Adipose tissue (tissue), 3 donors: ENCODE data around the gene PTF1A. TPM values are rescaled to one million over a fixed set of nuclear protein-coding genes. Genes with fewer than 3 reads are reported as not detected.

ENCODE experiments used
- H3K27ac ChIP-seq: one replicate; pipeline ENCODE4 v1.5.1; 2013; ENCODE audit warnings: low read depth, low read length
- WGBS, 3 donors: extraction: QIAGEN DNeasy Blood & Tissue Kit; methylation state at CpG; one replicate each; pipeline ENCODE4 v1.1.7; 2013; 5-methylcytosine and 5-hydroxymethylcytosine counted together
- polyA plus RNA-seq, 3 donors: library from polyadenylated mRNA; stranded (reverse); fragments of 200-250 nt; gene quantifications; one replicate each; pipeline ENCODE4 v1.2.3, GENCODE V29; 2013
- donor health status: healthy with polysubstance abuse.
- donor health status: Bipolar disorder and iron deficiency.
- donor health status: healthy.

Gene PTF1A, protein sequence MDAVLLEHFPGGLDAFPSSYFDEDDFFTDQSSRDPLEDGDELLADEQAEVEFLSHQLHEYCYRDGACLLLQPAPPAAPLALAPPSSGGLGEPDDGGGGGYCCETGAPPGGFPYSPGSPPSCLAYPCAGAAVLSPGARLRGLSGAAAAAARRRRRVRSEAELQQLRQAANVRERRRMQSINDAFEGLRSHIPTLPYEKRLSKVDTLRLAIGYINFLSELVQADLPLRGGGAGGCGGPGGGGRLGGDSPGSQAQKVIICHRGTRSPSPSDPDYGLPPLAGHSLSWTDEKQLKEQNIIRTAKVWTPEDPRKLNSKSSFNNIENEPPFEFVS
- polyA plus RNA-seq = 10 to 100 TPM in 1 of 3 donors, not detected in 2; 16.2 TPM

DNA sequence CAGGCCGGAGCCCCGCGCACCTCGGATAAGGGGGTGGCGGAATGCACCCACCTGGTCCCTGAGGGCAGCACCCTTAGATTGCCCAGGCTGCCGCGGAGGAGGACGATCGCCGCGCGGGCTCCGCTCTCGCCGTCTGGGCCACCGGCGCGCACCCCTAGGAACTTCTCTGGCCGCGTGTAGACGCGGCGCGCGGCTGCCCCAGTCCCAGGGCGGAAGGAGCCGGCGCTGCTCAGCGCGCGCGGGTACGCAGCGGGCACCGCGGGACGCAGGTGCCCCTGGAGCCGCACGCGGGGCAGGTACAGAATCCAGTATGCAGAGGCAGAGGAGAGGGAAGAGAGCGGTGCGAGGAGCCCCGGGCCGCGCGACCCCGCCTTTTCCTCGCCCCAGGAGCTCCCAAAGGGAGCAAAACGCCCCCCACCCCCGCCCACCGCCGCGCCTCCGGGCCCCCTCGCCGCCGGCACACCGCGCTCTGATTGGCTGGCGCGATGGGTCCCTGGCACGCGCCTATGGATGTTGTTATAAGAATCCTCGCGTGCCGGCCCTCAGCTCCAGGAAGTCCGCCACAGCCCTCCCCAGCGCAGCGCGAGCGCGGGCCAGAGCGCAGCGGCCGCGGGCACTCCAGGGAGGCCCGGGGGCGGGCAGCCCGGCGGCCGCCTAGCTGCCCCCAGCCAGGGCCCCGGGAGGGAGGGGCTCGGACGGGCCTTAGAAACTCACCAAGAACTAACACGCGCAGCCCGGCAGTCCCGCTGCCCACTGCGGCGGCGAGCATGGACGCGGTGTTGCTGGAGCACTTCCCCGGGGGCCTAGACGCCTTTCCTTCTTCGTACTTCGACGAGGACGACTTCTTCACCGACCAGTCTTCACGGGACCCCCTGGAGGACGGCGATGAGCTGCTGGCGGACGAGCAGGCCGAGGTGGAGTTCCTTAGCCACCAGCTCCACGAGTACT, at the start of gene PTF1A:
Gene PTF1A (plus strand): TSS at position 549 of the 948 bp plus-strand sequence. CDS start 219 bp downstream, at position 768.
- WGBS, 3 donors = 1 to 2% (median 1%) methylated on average over 84 to 107 of the region's 107 CpGs

DNA sequence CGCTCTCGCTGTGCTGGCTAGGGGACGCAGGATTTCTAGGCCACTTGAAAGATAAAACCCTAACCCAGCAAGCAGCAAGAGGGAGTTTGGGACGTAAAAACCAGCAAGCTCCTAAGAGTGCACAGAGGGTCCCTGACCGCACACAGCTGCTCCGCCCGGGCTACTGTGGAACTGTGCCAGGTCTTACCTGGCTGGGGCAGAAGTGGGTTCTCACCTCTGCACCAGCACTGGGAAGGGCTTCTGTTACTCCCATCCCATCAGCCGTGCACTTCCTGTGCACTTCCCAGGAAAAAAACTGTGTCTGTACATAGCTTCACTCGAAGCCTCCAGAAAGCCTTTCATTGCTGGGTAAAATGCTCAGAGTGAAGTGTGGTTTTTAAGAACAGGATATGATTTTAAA, 45.9 kb upstream of the PTF1A start:
- 68 to 74% (median 73%) methylated on average over 9 of the region's 9 CpGs for WGBS, 3 donors
- no peak overlapping the region for H3K27ac ChIP-seq

More for the DNA sequence above, at the start of gene PTF1A:
- H3K27ac ChIP-seq = no peak within 1 kb of the TSS

- 82 to 86% (median 86%) methylated on average over 6 of the region's 6 CpGs for WGBS, 3 donors
- no peak overlapping the region for H3K27ac ChIP-seq
Observed at GRCh38 chr10:23147035-23147434, 45.1 kb upstream of the PTF1A start.

GRCh38 chr10:23148214-23148613, 43.9 kb upstream of the PTF1A start:
- no peak overlapping the region for H3K27ac ChIP-seq
- WGBS, 3 donors = 94 to 96% (median 95%) methylated on average over 19 of the region's 19 CpGs

DNA sequence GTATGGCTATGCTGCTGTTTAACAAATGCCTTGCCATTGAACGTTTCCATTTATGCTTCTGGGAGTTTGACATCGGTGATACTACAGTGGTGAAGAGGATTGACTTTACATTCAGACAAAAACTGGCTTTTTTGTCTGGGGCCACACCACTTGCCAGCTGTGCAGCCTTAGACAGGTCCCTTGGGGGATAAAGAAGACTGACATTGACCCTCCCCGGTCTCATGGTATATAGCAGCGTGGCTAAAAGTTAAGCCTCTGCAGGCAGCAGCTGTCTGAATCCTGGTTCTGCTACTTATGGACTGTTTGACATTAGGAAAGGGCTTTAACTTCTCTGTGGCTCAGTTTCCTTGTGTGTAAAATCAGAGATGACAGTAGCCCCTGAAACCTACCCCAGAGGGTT, 42.0 kb upstream of the PTF1A start:
- 80 to 88% (median 86%) methylated on average over 4 of the region's 4 CpGs for WGBS, 3 donors
- H3K27ac ChIP-seq = no peak overlapping the region

- H3K27ac ChIP-seq = no peak overlapping the region
- WGBS, 3 donors = 72 to 82% (median 76%) methylated on average over 12 of the region's 12 CpGs
Observed at GRCh38 chr10:23150610-23151009, 41.5 kb upstream of the PTF1A start.

DNA sequence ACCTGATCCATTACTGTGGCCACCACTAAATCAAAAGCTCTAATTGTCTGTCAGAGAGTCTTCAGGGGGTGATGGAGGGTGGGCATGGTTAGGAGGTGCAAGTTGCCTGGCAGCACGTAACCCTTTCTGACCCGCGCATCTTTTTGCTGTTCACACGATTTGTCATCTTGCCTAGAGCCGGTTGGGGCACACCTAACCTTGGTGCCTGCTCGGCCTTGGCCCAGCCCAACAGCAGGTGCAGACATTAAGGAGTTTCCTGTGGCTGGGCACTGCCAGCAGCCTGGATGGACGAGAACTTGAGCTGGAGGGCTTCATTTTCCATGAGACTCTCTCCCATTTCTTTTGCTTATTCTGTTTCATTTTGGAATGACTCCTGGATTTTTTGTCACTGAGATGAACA, 41.0 kb upstream of the PTF1A start:
- H3K27ac ChIP-seq = no peak overlapping the region
- WGBS, 3 donors = 40 to 82% (median 81%) methylated on average over 7 of the region's 7 CpGs

GRCh38 chr10:23155169-23155568, 36.9 kb upstream of the PTF1A start:
- H3K27ac ChIP-seq = no peak overlapping the region
- 76 to 83% (median 82%) methylated on average over 7 of the region's 7 CpGs for WGBS, 3 donors

DNA sequence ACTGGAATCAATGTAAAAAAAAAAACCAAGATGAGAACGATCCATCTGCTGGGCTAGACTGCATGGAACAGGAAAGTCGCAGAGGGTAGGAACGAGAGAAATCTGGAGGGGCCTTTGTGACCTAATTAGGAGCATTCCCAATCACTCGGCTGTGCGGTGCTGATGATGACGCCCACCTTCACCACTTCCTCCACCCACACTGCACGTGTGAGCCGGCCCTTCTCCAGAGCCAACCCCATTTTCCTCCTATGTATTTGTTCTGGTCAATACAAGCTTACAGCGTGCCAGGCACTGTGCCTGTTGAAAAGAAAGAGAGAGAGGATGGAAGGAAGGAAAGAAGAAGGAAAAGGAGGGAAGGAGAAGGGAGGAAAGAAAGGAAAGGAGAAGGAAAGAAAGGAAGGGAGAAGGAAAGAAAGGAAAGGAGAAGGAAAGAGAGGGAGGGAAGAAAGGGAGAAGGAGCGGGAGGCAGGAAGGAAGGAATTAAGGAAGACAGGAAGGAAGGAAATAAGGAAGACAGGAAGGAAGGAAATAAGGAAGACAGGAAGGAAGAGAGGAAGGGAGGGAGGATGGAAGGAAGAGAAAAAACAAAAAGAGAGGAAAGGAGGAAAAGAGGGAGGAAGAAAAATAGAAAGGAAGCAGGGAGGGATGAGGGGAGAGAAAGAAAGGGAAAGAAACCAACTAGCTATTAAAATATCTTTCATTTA, 35.5 kb upstream of the PTF1A start:
- 59 to 65% (median 65%) methylated on average over 10 of the region's 10 CpGs for WGBS, 3 donors

DNA sequence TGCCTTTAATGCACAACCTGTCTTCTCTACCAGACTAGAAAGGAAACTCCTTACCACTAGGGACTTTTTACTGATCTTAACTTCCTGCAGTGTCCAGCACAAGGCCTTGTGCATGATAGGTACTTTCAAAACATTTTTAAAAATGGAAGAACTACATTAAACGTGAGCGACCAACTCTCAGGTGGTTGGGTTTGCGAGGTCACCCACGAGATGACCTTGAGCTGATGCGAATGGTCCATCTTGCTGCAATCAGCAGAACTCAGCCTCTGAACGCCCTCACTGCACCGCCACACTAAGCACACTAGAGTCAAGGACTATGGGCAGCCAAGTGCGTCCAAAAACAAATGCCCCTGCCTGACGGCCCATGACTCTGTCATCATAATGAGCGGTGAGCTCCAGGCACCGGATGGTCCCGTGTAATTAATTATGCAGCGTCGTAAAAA, 34.9 kb upstream of the PTF1A start:
- WGBS, 3 donors = 30 to 61% (median 55%) methylated on average over 14 of the region's 14 CpGs
- no peak overlapping the region for H3K27ac ChIP-seq

More for the DNA sequence above, 35.5 kb upstream of the PTF1A start:
- H3K27ac ChIP-seq = no peak overlapping the region

DNA sequence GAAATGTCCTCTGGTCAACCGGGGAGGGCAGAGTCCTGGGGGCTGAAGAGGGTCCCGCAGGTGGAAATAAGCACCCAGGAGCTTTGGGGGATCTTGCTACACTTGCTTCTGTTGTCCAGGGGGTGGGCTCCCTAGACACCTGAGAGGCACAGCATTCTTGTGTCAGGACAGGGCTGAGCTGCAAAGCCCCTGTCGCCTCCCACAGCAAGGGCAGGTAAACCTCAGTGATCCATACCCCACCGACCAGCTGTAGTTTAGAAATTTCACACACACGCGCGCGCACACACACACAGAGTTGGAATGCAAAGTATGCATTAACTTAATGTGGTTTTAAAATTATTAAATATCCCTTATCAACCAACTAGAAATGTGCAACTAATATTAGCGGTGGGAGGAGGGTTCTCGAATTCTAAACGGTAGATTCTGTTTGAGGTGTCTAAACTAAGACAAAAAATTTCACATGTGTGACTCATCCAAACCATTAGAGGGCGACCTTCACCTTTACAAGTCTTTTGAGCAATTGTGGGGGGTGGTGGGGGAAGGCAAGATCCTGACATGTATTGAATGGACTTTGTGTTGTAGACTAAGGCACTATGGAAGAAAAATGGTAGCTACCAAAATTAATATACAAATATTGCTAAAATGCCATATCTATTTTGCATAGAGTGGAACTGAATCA, 34.3 kb upstream of the PTF1A start:
- 34 to 47% (median 44%) methylated on average over 12 of the region's 12 CpGs for WGBS, 3 donors
- H3K27ac ChIP-seq = no peak overlapping the region

DNA sequence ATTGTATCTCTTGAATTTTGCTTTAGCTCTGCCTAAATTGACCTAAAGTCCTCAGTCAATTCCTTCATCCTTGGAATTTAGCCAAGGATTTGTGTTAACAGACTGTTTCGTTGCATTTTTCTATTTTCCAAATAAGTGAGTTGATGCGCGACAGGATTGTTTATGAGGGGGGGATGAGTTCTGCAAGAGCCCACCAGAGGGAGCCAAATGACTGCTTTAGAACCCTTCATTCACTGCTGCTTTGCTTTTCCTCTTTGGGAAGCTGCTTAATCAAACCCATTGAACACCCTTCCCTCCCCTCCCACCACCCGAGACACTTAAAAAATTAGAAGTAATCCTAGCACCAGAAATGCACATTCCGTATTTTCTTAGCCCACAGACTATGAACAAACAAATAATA, 33.7 kb upstream of the PTF1A start:
- H3K27ac ChIP-seq = no peak overlapping the region
- 0 to 6% (median 3%) methylated on average over 5 of the region's 5 CpGs for WGBS, 3 donors

GRCh38 chr10:23171232-23171876, 20.8 kb upstream of the PTF1A start:
- H3K27ac ChIP-seq = no peak overlapping the region
- 11 to 23% (median 12%) methylated on average over 26 of the region's 26 CpGs for WGBS, 3 donors

DNA sequence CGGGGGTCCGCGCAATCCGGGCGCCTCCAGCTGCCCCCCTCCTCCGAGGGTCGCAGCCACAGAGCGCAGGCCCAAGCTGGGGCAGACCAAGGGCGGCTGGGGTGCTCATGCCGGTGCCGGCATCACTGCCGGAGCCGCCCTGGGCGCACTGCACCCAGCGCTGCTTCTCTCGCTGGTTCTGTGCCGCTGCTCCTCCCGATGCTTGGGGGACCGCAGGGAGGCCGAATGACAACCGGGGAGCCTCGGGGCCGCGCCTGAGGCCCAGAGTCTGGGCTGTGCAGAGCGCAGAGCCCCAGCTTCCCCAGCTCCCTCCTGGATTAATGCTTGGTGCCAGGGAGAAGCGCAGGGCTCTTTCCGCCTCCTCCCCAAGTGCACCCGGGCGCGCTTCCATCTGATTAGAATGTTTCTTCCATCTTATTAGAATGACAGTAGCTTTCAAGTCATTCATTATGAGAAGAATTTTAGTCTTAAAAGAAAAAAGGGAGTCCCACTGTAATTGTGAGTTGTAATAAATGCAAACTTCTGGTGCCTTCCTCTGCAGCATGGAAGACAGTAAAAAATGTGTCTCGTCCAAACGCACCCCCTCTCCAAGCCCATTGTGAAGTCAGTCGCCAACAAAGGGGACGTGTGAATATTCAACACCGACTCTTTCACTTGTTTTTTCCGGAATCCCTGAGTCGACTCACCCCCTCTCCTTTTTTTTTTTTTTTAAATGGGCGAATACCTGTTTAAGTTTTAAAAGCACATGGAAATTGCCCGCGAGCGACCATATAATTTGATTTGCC, 19.5 kb upstream of the PTF1A start:
- 1 to 4% (median 4%) methylated on average over 37 to 41 of the region's 41 CpGs for WGBS, 3 donors

DNA sequence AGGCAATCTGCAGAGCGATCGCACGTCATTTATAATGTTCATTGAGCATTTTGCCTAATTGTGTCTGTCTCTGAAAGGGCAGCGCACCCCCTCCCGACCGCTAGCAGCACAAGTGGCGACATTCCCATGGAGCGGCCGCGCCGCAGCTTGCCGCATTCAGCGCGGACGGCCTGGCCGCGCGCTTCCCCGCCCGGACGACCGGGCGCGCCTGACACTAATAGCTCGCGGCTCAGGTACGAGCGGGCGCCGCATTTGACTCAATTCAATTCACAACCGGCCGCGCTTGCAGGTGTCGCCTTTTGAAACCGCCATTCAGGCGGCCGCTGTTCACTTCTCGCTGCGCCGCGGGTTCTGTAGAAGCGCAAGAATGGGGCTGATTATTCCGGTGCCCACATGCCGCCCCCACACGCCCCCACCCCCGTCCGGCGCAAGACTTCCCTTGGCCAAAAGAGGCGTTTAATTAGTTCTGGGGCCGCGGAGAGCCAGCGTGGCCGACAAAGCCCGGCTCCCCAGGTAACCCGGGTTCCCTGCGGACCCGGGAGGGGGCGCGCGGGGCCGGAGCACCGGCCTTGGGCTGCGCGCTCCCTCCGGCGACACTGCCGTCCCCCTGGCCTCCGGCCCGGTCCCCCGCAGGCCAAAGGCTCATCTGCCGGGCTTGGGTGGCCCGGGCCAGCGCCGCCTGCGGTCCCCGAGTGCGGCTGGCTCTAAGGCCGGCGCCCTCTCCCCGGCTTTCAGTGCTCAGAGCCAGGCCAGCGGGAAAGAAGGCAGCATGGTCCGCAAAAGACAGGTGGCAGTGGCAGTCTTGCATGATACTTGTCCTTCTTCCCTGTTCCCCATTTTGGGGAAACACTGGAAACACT, 18.7 kb upstream of the PTF1A start:
- WGBS, 3 donors = 1 to 3% (median 2%) methylated on average over 77 to 82 of the region's 82 CpGs

More for the DNA sequence above, 19.5 kb upstream of the PTF1A start:
- no peak overlapping the region for H3K27ac ChIP-seq

More for the DNA sequence above, 18.7 kb upstream of the PTF1A start:
- H3K27ac ChIP-seq = no peak overlapping the region
